Erythroblast (primary cell): Measurements from ENCODE around the gene CDHR1.

Experiments used
- DNase-seq, 2 experiments: peaks; one replicate each; lab custom pipeline; 2025; lab: John Stamatoyannopoulos, UW
- GATA1 ChIP-seq: IDR thresholded peaks from 2 replicates; pipeline ENCODE4 v1.6.1; 2011; ENCODE audit warnings: low read depth, mild to moderate bottlenecking, control low read depth, low read length, moderate library complexity
- POLR2A ChIP-seq: IDR thresholded peaks from 2 replicates; pipeline ENCODE4 v1.6.1; 2011; ENCODE audit warnings: mild to moderate bottlenecking, low read length

Gene CDHR1

DNA sequence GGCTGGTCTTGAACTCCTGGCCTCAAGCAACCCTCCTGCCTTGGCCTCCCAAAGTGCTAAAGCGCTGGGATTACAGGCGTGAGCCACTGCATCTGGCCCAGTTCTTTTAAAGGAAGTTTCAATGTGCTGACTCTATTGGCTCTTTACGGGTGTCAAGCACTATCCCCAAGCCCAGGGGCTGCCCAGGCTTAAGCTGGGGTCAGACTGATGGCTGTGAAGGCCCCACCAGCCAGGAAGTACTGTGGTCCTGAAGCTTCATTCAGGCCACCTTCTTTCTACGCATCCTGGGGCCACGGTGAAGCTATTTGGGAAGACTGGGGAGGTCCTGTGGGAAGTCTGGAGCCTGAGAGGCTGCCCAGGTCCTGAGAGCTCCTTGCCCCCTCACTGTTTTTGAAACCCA is 12.7 kb upstream of the CDHR1 start:
- no peak for DNase-seq
- TF ChIP-seq GATA1: no peak
- no peak for TF ChIP-seq POLR2A

DNA sequence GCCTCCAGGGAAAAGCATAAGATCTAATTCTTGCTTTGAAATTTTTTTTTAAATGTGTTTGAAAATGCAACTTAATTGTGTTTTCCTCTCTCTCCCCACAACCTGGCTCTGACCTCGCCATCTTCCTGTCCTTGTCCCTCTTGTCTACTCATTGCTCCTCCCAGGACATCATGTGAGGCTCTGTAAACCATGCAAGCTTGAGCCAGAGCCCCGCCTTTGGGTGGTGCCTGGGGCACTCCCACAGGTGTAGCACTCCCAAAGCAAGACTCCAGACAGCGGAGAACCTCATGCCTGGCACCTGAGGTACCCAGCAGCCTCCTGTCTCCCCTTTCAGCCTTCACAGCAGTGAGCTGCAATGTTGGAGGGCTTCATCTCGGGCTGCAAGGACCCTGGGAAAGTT is 9.8 kb upstream of the CDHR1 start:
- no peak for DNase-seq
- TF ChIP-seq GATA1 (no peak), POLR2A (no peak)

DNA sequence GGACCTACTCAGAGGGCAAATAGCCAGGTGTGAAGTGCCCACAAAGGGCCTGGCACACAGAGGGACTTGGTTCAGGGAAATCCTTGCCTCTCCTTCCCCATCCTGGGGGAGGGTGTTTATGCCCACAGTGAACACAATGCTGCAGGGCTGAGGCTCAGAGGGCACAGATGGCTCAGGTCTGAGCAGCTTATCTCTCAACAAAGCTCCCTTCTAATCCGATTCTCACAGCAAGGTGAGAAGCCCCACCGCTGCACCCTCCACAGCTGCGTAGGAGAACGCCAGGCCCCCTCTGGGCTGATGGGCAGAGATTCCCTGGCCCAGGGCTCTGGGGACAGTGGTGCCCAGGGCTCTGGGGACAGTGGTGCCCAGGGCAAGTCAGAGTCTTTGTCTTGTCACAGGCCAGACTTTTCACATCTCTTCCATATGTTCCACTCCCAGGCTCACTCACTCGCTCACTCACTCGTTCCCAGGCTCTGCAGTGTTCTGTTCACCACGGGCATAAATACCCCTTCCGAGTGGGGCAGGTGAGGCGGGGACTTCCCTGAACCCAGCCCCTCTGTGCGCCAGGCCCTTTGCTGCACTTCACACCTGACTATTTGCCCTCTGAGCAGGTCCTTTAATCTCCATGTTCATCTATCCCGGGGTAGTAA is 8.7 kb upstream of the CDHR1 start:
- DNase-seq: no peak
- TF ChIP-seq GATA1: no peak
- TF ChIP-seq POLR2A: no peak

DNA sequence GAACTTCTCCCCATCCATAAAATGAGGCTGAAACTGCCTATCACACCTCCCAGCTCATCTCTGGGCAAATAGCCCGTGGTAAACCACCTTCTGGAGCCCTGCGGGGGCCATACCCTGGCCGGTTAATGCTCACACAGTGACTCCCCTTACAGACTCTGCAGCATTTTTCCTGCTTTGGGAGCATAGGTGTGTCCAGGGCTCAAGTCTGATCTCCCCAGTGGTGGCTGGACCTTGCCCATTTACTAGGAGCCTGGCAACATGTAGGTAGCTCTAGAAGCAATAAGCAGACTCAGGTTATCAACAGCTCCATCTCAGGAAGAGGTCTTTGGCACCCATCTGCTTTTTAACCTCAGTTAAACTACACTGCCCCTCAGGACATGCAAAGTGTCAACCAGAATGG is 5.5 kb upstream of the CDHR1 start:
- TF ChIP-seq GATA1: no peak
- TF ChIP-seq POLR2A: no peak
- no peak for DNase-seq

DNA sequence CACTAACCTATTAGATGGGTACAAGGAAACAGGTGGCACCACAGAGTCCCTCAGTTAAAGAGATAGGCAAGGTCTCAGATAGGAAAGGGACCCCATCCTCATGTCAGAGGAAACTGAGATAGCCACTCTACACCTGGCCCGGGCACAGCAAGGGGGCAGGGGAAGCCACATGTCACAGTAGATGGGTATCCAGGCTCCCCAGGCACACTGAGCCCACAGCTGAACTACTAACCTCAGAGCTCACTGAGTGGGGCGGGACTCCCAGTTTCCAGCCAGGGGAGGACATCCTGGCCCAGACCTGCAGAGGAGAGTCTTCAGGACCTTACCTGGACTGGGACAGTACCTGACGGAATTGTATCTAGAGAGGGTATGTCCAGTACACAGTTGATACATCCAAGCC is 3.7 kb upstream of the CDHR1 start:
- DNase-seq: no peak
- TF ChIP-seq POLR2A (no peak), GATA1 (no peak)

DNA sequence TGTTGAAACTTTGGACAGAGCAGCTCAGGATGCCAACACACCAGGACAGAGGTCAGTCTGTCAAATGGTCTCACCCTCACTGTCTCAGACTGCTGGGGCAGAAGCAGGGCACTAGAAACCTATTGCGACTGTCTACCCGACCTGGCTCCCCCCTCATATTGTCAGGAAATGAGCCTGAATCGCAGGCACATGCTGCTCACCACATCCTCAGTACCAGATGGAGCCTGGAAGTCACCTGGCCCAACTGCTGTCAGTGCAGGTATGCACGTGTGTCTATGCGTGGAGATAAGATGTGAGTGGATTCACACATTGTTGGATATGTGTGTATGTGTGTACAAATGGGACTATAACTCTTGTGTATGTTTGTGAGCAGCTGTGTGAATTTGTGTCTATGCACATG is 3.2 kb upstream of the CDHR1 start:
- no peak for DNase-seq
- TF ChIP-seq GATA1 (no peak), POLR2A (no peak)

DNA sequence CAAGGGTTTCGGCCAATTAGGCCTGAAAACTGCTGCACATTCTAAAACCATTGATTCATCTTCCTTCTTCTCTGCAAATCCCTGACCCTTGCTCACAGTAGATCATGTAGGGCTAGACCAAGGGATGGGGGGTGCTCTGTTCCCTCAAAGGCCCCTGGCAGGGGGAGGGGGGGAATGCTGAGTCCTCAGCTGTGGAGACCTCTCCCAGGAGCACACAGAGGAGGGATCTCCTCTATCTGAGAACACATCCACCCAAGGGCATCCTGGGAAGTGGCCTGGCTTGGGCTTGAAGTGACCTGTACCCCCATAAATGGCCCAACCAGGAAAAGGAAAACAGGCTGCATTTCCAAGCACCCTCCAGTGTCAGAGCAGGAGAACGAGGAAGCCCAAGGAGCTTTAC is 1.0 kb upstream of the CDHR1 start:
- TF ChIP-seq GATA1: no peak
- TF ChIP-seq POLR2A: no peak

DNA sequence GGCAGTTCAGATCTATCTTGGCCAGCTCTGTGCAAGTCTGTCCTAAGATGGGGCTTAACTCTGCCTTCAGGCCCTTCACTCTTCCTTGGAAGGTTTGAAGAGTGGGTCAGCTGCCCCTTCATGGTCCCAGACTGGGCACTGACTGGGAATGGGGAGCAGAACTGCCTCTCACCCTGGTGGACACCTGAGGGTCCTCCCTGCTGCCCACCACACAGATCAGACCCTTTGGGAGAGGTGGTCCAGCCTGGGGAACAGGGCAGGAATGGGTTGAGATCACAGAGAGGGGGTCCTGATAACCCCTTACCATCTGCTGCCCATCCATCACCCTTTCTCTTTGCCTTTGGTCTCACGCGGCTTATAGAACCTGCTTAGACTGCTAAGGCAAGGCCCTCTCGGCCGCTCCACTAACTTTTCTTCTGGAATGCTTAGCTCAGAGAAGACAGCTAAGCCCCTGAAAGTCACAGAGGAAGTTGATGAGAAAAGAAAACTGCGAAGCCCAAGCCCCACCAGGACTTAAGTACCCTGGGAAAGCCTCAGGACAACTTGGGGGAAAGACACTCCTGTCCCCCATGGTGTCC is 402 bp upstream of the CDHR1 start:
- DNase-seq: no peak
- no peak for TF ChIP-seq POLR2A
- no peak for TF ChIP-seq GATA1

More for the DNA sequence above, 1.0 kb upstream of the CDHR1 start:
- DNase-seq: no peak

DNA sequence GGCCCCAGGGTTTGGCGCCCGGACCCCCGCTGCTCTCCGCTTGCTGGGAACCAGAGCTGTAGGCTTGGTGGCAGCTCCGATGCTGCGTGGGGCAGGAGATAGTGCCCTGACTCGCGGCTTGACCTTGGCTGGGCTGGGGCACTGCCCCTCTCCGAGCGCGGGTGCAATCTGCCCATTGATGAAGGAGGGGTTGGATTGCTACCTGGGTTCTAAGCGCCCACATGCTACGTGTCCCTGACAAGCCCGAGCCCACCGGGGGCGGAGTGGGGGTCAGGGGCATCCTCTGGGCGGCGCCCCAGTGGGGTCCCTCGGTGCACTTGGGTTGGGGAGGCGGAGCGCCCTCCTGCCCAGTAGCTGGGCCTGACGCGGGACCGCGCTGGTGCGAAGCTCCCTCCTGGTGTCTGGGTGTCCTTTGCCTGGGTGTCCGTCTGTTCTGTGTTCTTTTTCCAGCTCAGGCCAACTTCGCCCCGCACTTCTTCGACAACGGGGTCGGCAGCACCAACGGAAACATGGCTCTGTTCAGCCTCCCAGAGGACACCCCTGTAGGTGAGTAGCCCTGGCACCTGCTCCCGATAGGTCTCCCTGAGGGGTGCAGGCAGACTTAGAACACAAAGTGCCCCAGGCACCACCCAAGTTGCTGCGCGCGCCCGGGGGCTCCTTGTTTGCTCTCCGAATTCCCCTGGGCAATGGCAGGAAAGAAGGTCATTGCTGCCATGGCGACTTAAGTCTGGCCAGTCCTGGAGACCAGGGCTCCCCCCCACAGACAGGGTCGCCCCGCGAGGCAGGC is 900 bp downstream of the CDHR1 start:
- no peak for TF ChIP-seq POLR2A
- TF ChIP-seq GATA1: no peak
- DNase-seq: no peak

DNA sequence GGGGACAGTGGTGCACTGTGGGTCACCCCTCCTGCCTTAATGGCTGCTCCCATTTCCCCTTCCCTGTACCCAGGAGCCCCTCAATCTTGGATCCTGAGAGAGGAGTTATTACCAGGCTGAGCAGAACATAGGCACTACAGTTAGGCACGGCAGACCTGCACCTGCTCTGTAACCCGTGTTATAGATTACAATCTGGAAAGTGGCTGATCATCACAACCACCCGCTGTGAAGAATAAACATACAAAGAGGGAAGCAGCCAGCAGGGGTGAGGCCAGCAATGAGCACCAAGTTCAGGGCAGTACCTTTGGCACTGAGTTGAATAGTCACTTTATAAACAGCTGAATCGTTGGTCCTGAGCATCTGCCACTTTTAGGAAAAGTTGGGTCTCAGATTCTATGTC is 1.7 kb downstream of the CDHR1 start:
- no peak for DNase-seq
- TF ChIP-seq GATA1: no peak
- TF ChIP-seq POLR2A: no peak

DNA sequence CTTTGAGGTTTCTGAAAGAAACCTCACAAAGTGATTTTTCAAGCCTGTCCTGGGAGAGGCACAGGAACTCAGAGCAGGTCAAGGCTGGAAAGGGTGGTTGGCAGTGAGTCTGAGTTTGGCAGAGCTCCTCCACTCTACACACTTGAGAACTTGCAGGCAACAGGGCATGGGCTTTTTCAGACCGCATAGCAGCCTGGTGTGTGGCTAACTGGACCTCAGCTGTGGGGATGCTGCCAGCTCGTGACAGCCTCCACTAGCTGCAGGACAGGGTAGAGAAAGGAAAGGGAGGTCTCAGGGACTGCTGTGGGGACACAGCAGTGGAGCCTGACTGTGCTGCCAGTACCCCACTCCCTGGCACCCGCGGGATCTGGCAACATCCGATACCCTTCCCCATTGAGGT is 2.6 kb downstream of the CDHR1 start:
- DNase-seq: no peak

DNA sequence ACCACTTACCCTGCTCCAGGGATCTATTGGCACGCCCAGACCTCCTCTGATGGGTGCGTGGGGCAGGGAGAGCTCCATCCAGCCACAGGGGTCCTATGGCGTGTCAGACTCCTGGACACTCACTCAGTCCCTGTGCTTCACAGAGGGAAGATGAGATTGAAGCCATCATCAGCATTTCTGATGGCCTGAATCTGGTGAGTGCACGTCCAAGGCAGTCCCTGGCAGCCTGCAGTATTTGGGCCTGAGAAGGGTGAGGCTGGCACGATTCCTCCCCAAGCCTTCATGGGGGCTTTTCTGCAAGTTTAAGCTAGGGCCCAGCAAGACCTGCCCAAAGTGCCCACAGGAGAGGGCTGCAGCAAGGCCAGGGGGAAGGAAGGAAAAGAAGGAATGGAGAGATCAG is 3.3 kb downstream of the CDHR1 start:
- TF ChIP-seq POLR2A: no peak
- no peak for TF ChIP-seq GATA1
- no peak for DNase-seq

More for the DNA sequence above, 2.6 kb downstream of the CDHR1 start:
- TF ChIP-seq POLR2A (no peak), GATA1 (no peak)

DNA sequence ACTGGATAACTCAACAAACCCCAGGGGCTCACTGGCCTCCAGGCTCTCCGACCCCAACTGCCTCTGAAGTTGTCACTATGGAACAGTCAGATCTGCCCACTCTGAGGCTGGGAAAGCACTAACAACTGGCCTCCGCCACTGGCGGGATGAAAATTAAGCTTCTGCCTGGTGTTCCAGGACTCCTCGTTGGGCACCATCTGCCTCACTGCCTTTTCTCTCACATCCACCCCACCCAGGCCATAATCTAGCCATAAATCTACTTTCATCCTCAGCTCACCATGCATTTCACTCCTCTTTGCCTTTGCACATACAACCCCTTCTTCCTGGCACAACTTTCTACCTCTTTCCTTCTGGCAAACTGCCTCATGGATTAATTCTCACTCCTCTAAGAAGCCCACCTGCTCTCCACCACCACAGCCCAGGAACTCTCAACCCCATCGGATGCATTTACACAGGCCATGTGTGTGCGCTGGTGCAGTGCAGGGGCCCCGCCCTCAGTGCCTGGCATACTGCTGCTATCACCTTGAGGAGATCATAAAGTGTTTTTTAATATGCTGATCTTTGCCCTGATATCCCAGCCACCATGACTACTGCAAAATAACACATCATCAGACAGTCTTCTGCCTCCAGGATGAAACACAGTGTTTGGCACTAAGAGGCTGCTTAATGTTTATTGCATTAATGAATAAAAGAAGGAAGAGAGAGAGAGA is 4.0 kb downstream of the CDHR1 start:
- TF ChIP-seq POLR2A (no peak), GATA1 (no peak)
- no peak for DNase-seq
